Tibial nerve (tissue), 3 donors: Measurements from ENCODE around the gene GADD45G.

Experiments
- CTCF ChIP-seq, 5 experiments: fragments of 200-600 bp in 3 of 5; fragments of 450-650 bp in 2 of 5; sonication (generic) in 3 of 5; IDR thresholded peaks; one replicate each; pipeline ENCODE4 v1.5.1; 2016 to 2019; ENCODE audit warnings: antibody characterized with exemption in 5 of 5, mild to moderate bottlenecking in 3 of 5, moderate library complexity in 2 of 5
- POLR2A ChIP-seq, 2 donors: fragments of 450-650 bp; IDR thresholded peaks; one replicate each; pipeline ENCODE4 v1.6.1; 2017; ENCODE audit warnings: antibody characterized with exemption in 2 of 2, mild to moderate bottlenecking in 2 of 2, moderate library complexity in 2 of 2

GRCh38 chr9:89646189-89646939 lies 41.6 kb downstream of the GADD45G start:
- TF ChIP-seq CTCF (IDR thresholded peaks at IDR 0.05) = no peak
- no peak for TF ChIP-seq POLR2A (IDR thresholded peaks at IDR 0.05)
